ENCODE results near the gene STIP1. TPM values are rescaled to one million over a fixed set of nuclear protein-coding genes. Genes with fewer than 3 reads are reported as not detected.

Gene STIP1
- total and polyA plus RNA-seq, 4 donors = 22.6 to 58.1 (median 42.5) TPM

DNA sequence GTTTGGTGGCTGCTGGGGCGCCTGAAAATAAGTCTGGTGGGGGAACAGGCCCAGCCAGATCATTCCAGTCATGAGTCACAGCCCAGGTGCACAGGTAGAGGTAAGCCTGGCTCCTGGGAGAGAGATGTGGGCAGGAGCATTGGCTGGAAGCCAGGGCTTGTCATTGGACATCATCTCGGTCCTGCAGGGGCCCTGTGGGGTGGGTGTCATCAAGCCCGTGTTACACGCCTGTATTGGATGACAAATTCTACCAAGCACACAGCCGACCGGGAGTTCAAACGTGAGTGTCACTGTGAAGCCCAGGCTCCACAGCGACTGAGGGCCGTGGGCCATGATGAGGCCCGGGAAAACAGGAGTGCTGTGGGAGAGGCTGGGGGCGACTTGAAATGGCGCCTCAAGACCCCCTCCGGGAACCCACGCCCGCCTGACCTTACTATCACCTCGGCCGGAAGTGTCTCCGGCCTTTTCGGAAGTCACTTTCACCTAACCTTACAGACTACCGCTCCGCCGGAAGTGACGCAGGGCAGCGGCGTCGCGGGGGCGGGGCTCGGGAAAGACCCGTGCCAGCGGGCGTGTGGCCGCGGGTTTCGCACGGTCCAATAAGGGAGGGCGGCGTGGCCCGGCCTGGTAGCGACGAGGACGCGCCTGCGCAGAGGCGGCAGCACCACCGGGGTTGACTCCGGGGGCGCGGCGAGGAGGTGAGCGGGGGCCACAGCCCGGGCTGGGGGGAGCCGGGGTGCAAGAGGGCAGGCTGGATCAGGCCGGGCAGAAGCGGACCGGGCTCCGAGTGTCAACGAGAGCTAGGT, 54.7 kb downstream of the STIP1 start, which contains the start of gene FKBP2:
Gene FKBP2, plus strand, starts transcription at position 661 of the 806 bp plus-strand sequence. CDS start 1,293 bp downstream, outside the sequence.
- peak; percentile 95 for DNase-seq (ENCODE audit: low spot score)
- Histone ChIP-seq H3K4me3 (ENCODE audit: low read depth in 1 of 3, low read length in 3 of 3) (peak within 1 kb of the TSS; percentile 74 to 94 (median 80)), H3K27ac (ENCODE audit: low read depth in 1 of 2, low read length in 2 of 2) (peak within 1 kb of the TSS; percentile 97 to 99), H3K9ac (ENCODE audit: low read depth in 1 of 2, low read length in 2 of 2) (peak within 1 kb of the TSS; percentile 85 to 91), H3K4me1 (ENCODE audit: control insufficient read depth in 4 of 4, insufficient read depth in 4 of 4, low read length in 3 of 4) (peaks cover 21 to 59% (median 41%) of the 10 kb centered on the region in 4 donors), H3K36me3 (ENCODE audit: control insufficient read depth in 4 of 4, insufficient read depth in 3 of 4, low read depth in 1 of 4, low read length in 3 of 4) (peaks cover 0 to 6% (median 4%) of the 10 kb centered on the region in 4 donors), H3K9me3 (ENCODE audit: control insufficient read depth in 4 of 4, low read length in 3 of 4) (no peaks in the 10 kb centered on the region), H3K27me3 (ENCODE audit: control insufficient read depth in 4 of 4, insufficient read depth in 4 of 4, low read length in 3 of 4) (no peaks in the 10 kb centered on the region)
- 1% methylated on average over 58 of the region's 58 CpGs for WGBS
- TF ChIP-seq RXRA (IDR thresholded peaks at IDR 0.05) (peak; percentile 59 to 68), FOXA1 (IDR thresholded peaks at IDR 0.05) (no peak), TAF1 (conservative IDR thresholded peaks at IDR 0.05) (peak; percentile 80), NR2F2 (IDR thresholded peaks at IDR 0.05) (peak; percentile 63), JUND (IDR thresholded peaks at IDR 0.05) (no peak), FOXA2 (IDR thresholded peaks at IDR 0.05) (peak; percentile 21), YY1 (IDR thresholded peaks at IDR 0.05) (peak; percentile 29), HNF4A (conservative IDR thresholded peaks at IDR 0.05) (no peak), EGR1 (IDR thresholded peaks at IDR 0.05; ENCODE audit: low read depth in 2 of 2) (peak; percentile 71 to 91), GABPA (IDR thresholded peaks at IDR 0.05 in 1 of 2, conservative IDR thresholded peaks at IDR 0.05 in 1 of 2) (peak; percentile 90 to 97)
- TF ChIP-seq, protein P1, sequence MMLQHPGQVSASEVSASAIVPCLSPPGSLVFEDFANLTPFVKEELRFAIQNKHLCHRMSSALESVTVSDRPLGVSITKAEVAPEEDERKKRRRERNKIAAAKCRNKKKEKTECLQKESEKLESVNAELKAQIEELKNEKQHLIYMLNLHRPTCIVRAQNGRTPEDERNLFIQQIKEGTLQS (IDR thresholded peaks at IDR 0.05) = no peak
- TF ChIP-seq, protein P2, sequence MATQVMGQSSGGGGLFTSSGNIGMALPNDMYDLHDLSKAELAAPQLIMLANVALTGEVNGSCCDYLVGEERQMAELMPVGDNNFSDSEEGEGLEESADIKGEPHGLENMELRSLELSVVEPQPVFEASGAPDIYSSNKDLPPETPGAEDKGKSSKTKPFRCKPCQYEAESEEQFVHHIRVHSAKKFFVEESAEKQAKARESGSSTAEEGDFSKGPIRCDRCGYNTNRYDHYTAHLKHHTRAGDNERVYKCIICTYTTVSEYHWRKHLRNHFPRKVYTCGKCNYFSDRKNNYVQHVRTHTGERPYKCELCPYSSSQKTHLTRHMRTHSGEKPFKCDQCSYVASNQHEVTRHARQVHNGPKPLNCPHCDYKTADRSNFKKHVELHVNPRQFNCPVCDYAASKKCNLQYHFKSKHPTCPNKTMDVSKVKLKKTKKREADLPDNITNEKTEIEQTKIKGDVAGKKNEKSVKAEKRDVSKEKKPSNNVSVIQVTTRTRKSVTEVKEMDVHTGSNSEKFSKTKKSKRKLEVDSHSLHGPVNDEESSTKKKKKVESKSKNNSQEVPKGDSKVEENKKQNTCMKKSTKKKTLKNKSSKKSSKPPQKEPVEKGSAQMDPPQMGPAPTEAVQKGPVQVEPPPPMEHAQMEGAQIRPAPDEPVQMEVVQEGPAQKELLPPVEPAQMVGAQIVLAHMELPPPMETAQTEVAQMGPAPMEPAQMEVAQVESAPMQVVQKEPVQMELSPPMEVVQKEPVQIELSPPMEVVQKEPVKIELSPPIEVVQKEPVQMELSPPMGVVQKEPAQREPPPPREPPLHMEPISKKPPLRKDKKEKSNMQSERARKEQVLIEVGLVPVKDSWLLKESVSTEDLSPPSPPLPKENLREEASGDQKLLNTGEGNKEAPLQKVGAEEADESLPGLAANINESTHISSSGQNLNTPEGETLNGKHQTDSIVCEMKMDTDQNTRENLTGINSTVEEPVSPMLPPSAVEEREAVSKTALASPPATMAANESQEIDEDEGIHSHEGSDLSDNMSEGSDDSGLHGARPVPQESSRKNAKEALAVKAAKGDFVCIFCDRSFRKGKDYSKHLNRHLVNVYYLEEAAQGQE (IDR thresholded peaks at IDR 0.05) = peak; percentile 91

DNA sequence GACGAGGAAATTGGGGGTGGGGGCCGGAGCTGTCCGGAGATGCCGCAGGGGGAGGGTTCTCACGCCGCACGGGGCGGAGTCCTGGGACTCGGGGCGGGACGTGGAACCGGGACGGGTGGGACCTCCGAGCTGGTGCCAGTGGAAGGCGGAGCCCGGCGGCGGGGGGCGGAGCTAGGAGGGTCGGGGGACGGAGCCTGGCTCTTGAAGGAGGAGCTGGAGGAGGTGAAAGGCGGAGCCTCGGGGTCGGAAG, 55.2 kb downstream of the STIP1 start:
- Histone ChIP-seq H3K9me3 (ENCODE audit: control insufficient read depth in 4 of 4, low read length in 3 of 4) (no peaks in the 10 kb centered on the region), H3K27me3 (ENCODE audit: control insufficient read depth in 4 of 4, insufficient read depth in 4 of 4, low read length in 3 of 4) (no peaks in the 10 kb centered on the region), H3K4me3 (ENCODE audit: low read depth in 1 of 3, low read length in 3 of 3) (peak overlapping the region in 2 of 3 donors; percentile 54 to 74), H3K36me3 (ENCODE audit: control insufficient read depth in 4 of 4, insufficient read depth in 3 of 4, low read depth in 1 of 4, low read length in 3 of 4) (peaks cover 0 to 6% (median 4%) of the 10 kb centered on the region in 4 donors), H3K27ac (ENCODE audit: low read depth in 1 of 2, low read length in 2 of 2) (peak overlapping the region; percentile 97 to 99), H3K4me1 (ENCODE audit: control insufficient read depth in 4 of 4, insufficient read depth in 4 of 4, low read length in 3 of 4) (peaks cover 21 to 59% (median 43%) of the 10 kb centered on the region in 4 donors), H3K9ac (ENCODE audit: low read depth in 1 of 2, low read length in 2 of 2) (peak overlapping the region in 1 of 2 donors; percentile 62)
- 2% methylated on average over 24 of the region's 24 CpGs for WGBS
- DNase-seq (ENCODE audit: low spot score) = peak; percentile 100
- peak; percentile 84 for TF ChIP-seq SP1 (IDR thresholded peaks at IDR 0.05)
- TF ChIP-seq FOXA1 (IDR thresholded peaks at IDR 0.05) = no peak
- peak in 1 of 2 donors; percentile 39 for TF ChIP-seq HNF4A (conservative IDR thresholded peaks at IDR 0.05)
- no peak for TF ChIP-seq TAF1 (conservative IDR thresholded peaks at IDR 0.05)

Measured in liver (tissue), 9 donors.